ENCODE data around the gene SRGAP1. TPM values are rescaled to one million over a fixed set of nuclear protein-coding genes. Genes with fewer than 3 reads are reported as not detected.
A peak's percentile ranks its signal among the peaks of the same experiment; 100 is the strongest.
"Not testable (repeated sequence)": the region's sequence is repeated elsewhere in the genome, so short reads cannot be mapped to it uniquely, and the experiment has no call there.

SRGAP1 gene
- total RNA-seq, 1 donor from 2014 or later = 76.8 TPM

GRCh38 chr12:63869656-63870055 is 25.2 kb downstream of the SRGAP1 start:
- DNase-seq (ENCODE audit: low read depth) = peak; percentile 19

- DNase-seq (ENCODE audit: low read depth) = no peak
Measured at GRCh38 chr12:63870838-63871237, 26.3 kb downstream of the SRGAP1 start.

DNA sequence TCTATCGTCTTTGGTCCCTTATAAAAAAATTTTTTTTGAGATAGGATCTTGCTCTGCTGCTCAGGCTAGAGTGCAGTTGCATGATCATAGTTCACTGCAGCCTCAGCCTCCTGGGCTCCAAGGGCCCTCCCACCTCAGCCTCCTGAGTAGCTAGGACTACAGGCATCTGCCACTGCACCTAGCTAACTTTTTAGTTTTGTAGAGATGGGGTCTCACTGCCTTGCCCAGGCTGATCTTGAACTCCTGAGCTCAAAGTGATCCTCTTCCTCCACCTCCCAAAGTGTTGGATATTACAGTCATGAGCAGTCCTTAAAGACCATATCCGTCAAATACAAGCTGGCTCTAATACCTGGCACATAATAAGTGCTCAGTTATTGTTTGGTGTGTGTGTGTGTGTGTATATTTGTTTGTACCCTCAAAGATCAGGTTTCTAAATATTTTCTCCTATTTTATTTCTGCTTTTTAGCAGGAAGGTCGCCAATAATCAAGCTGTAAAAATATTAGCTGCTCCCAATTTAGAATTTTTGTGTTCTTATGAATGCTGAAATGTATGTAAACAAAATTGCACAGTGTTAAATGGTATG is 30.5 kb downstream of the SRGAP1 start:
- DNase-seq (ENCODE audit: low read depth) = no peak

GRCh38 chr12:63875703-63876102 is 31.2 kb downstream of the SRGAP1 start:
- no peak for DNase-seq (ENCODE audit: low read depth)

DNA sequence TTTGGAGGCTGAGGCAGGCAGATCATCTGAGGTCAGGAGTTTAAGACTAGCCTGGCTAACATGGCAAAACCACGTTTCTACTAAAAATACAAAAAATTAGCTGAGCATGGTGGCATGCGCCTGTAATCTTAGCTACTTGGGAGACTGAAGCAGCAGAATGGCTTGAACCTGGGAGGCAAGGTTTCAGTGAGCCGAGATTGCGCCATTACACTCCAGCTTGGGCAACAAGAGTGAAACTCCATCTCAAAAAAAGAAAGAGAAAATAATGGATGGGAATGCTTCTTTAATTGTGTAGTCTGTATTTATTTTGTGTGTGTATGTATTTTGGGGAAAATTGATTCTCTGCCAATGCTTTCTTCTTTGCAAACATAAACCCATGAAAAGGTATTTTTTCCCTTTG is 32.5 kb downstream of the SRGAP1 start:
- no peak for DNase-seq (ENCODE audit: low read depth)

- no peak for DNase-seq (ENCODE audit: low read depth)
Measured at GRCh38 chr12:63877693-63878092, 33.2 kb downstream of the SRGAP1 start.

- not testable (repeated sequence) for DNase-seq (ENCODE audit: low read depth)
Measured at GRCh38 chr12:63880235-63880634, 35.7 kb downstream of the SRGAP1 start.

- no peak for DNase-seq (ENCODE audit: low read depth)
Measured at GRCh38 chr12:63880742-63881263, 36.3 kb downstream of the SRGAP1 start.

GRCh38 chr12:63882844-63883243 is 38.3 kb downstream of the SRGAP1 start:
- DNase-seq (ENCODE audit: low read depth) = peak; percentile 41

GRCh38 chr12:63885401-63885800 is 40.9 kb downstream of the SRGAP1 start:
- DNase-seq (ENCODE audit: low read depth) = no peak

DNA sequence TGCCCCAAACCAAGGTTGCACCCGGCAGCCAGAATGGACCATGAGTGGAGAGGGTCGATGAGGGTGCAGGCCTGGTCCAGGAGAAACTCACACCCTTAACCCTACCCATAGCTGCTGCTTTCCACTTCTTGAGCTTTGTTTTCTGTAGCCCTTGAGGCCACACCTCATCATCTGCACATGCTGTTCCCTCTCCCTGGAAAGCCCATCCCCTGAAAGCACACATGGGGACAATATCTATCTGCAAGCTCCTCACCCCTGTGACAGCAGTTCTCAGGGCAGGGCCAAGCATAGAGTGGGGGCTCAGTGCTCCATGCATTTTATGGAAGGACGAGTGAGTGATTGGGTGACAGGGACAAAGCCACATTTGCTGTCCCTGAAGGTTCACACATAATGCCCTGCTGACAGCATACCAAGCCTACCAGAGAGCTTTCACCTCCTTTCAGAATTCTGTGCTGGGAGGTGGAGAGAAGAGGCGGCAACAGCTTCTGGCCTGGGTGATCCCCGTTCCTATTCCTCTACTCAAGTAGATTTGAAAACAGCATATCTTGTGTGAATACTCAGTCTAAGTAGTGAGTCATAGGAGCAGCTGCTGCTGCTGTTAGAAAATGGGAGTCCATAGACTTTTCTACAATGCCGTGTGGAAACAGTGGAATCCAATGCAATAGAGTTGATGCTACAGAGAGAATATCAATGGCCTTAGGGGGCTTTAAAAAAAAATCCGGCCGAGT is 44.6 kb downstream of the SRGAP1 start:
- DNase-seq (ENCODE audit: low read depth) = peak; percentile 61

GRCh38 chr12:63889721-63890509 is 45.4 kb downstream of the SRGAP1 start:
- DNase-seq (ENCODE audit: low read depth) = peak; percentile 77

- no peak for DNase-seq (ENCODE audit: low read depth)
Measured at GRCh38 chr12:63893170-63893569, 48.7 kb downstream of the SRGAP1 start.

DNA sequence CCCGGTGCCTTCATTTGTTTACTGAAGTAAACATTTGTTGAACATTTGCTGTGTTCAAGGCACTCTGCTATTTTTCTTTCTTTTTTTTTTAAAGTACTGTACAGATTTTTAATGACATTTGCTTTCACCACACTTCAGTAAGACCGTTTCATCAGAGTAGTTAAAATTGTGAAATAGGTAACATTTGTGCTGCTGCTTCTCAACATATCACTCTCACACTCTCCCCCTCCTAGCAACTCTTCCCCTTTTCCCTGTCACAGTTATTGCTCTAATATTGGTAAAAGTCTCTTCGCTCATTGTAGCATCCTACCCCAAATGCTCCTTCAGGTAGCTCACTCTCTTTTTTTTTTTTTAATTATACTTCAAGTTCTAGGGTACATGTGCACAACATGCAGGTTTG is 49.6 kb downstream of the SRGAP1 start:
- DNase-seq (ENCODE audit: low read depth) = no peak

DNA sequence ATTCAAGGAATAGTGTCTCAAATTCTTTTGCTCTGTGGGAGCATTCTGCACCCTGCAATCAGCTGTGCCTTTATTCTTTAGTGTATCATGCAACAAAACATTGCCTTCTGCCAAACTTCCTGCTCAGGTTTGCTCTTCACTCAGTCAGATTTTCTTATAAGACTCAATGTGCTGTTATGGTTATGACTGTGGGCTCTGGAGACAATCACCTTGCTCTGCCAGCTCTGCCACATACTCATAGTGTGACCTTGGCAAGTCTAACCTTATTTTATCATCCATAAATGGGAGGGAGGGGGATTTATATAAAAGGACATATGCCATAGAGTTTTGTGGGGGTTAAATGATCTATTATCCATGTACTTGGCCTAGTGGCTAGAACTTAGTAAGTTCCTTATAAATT is 51.3 kb downstream of the SRGAP1 start:
- DNase-seq (ENCODE audit: low read depth) = no peak

GRCh38 chr12:63897931-63898330 is 53.4 kb downstream of the SRGAP1 start:
- DNase-seq (ENCODE audit: low read depth) = no peak

DNA sequence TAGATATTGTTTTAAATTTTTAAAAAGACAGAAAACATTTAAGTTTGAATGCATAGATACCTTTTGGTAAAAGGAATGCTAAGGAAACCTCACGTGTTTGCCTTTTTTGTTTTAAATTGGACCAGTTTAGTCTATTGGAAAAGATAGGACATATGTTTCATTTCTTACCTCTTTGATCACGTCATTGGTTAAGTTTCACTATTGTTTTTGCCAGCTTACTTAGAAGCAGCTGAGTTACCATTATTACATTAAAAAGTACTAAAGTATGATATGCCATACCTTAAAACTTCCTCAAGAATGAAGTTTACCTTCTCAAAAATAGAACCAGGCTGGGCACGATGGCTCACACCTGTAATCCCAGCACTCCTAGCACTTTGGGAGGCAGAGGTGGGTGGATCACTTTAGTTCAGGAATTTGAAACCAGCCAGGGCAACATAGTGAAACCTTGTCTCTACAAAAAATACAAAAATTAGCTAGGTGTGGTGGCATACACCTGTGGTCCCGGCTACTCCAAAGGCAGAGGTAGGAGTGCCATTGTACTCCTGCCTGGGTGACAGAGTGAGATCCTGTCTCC is 54.4 kb downstream of the SRGAP1 start:
- DNase-seq (ENCODE audit: low read depth) = no peak

GRCh38 chr12:63899396-63899795 is 54.9 kb downstream of the SRGAP1 start:
- peak; percentile 39 for DNase-seq (ENCODE audit: low read depth)

DNA sequence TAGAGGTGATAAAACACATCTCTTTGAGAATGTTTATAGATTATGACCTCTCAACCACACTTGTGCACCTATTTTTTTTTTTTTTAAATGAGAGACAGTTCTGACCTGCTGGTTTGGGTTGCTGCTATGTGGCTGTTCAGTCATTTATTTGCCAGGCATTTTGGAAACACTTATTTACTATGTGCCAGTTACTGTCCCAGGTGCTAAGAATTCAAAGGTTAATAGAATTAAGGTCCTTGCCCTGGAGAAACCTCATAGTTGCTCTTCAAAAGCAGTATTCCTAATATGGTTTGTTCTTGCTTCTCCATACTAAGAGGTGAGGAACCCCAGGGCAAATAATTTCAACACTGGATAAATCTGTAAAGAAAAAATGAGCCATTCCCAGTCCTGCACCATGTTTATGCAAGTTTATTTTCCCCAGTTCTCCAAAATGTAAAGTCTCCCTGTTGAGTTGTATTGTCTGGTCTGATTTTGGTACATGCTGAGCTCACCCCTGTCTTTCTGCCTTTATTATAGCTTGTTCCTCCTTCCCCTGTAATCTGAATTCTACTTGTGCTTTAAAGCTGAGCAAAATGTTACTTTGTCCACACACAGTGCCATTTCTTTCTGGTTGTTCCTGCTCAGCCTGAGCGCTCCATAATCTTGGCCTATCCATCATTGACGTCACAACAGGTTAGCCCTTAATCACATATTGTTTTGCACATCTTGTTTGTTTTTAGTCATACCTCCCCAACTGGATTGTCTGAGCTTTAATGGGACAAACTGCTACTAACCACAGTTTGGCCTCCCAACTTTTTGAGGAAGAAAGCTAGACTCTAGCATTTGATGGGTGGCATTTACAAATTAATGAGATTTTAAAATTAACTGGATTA is 56.7 kb downstream of the SRGAP1 start:
- DNase-seq (ENCODE audit: low read depth) = peak; percentile 63

GRCh38 chr12:63904653-63905052 is 60.2 kb downstream of the SRGAP1 start:
- DNase-seq (ENCODE audit: low read depth) = no peak

- DNase-seq (ENCODE audit: low read depth) = no peak
Measured at GRCh38 chr12:63905544-63905943, 61.0 kb downstream of the SRGAP1 start.
